SU-DHL-6 (cell line): ENCODE results near the gene HMCN2.

Source experiments
- H2AFZ ChIP-seq: fragments of 200-600 bp; sonication (generic); 2 replicates; pipeline ENCODE4 v1.6.1; 2014; ENCODE audit warnings: low read depth, mild to moderate bottlenecking, moderate library complexity, mixed read lengths, antibody characterized with exemption, low read length; ENCODE audit not compliant: severe bottlenecking
- H3F3A ChIP-seq: fragments of 200-600 bp; shearing (Covaris generic); 2 replicates; pipeline ENCODE4 v1.6.0; 2016; ENCODE audit warnings: antibody characterized with exemption, mild to moderate bottlenecking; ENCODE audit not compliant: insufficient read depth
- H3K27ac ChIP-seq: fragments of 200-600 bp; sonication (generic); 2 replicates; pipeline ENCODE4 v1.5.1; 2016; ENCODE audit warnings: low read depth, mild to moderate bottlenecking, low read length, moderate library complexity, mixed read lengths
- H3K27me3 ChIP-seq: fragments of 200-600 bp; sonication (generic), shearing (Covaris generic); 2 replicates; pipeline ENCODE4 v1.6.0; 2014; ENCODE audit warnings: mild to moderate bottlenecking, low read length
- H3K36me3 ChIP-seq: fragments of 200-600 bp; sonication (generic); 2 replicates; pipeline ENCODE4 v1.6.1; 2014; ENCODE audit warnings: mild to moderate bottlenecking, low read length, mixed read lengths
- H3K4me2 ChIP-seq: fragments of 300-600, 200-600 bp; shearing (Covaris generic), sonication (generic); 2 replicates; pipeline ENCODE4 v1.6.0; 2014; ENCODE audit warnings: low read length, low read depth, mild to moderate bottlenecking; ENCODE audit not compliant: poor library complexity, severe bottlenecking
- H3K4me3 ChIP-seq: fragments of 200-600 bp; sonication (generic); 2 replicates; pipeline ENCODE4 v1.5.1; 2014; ENCODE audit warnings: antibody characterized with exemption, low read length, mild to moderate bottlenecking, mixed read lengths; ENCODE audit not compliant: insufficient read depth, poor library complexity, severe bottlenecking
- H3K79me2 ChIP-seq: fragments of 200-600 bp; sonication (generic); 2 replicates; pipeline ENCODE4 v1.6.1; 2014; ENCODE audit warnings: mild to moderate bottlenecking, low read length, moderate library complexity; ENCODE audit not compliant: insufficient read depth
- H3K9ac ChIP-seq: fragments of 200-600 bp; sonication (generic); 2 replicates; pipeline ENCODE4 v1.7.0; 2014; ENCODE audit warnings: mild to moderate bottlenecking, low read length
- H3K9me2 ChIP-seq: fragments of 200-600 bp; sonication (generic); replicated peaks from 2 replicates; pipeline ENCODE4 v1.6.1; 2014; ENCODE audit warnings: low read length; ENCODE audit not compliant: insufficient read depth
- H3K9me3 ChIP-seq: fragments of 200-600 bp; sonication (generic); 2 replicates; pipeline ENCODE4 v1.6.1; 2014; ENCODE audit warnings: low read length, mixed read lengths; ENCODE audit not compliant: insufficient read depth
- H4K20me1 ChIP-seq: fragments of 200-600 bp; sonication (generic); 2 replicates; pipeline ENCODE4 v1.6.1; 2014; ENCODE audit warnings: low read depth, mild to moderate bottlenecking, antibody characterized with exemption, low read length, moderate library complexity, mixed read lengths
- EZH2phosphoT487 ChIP-seq: fragments of 200-600 bp; sonication (generic), shearing (Covaris generic); conservative IDR thresholded peaks from 2 replicates; pipeline ENCODE4 v1.6.1; 2018; ENCODE audit warnings: mild to moderate bottlenecking, antibody characterized with exemption, low read length, moderate library complexity, mixed read lengths
- TF ChIP-seq, protein P1 (sequence below): fragments of 200-600 bp; sonication (generic); IDR thresholded peaks from one replicate; pipeline ENCODE4 v1.5.1; 2017; ENCODE audit warnings: antibody characterized with exemption, mild to moderate bottlenecking, low read length, moderate library complexity; ENCODE audit not compliant: insufficient read depth, poor library complexity, severe bottlenecking

The HMCN2 gene

DNA sequence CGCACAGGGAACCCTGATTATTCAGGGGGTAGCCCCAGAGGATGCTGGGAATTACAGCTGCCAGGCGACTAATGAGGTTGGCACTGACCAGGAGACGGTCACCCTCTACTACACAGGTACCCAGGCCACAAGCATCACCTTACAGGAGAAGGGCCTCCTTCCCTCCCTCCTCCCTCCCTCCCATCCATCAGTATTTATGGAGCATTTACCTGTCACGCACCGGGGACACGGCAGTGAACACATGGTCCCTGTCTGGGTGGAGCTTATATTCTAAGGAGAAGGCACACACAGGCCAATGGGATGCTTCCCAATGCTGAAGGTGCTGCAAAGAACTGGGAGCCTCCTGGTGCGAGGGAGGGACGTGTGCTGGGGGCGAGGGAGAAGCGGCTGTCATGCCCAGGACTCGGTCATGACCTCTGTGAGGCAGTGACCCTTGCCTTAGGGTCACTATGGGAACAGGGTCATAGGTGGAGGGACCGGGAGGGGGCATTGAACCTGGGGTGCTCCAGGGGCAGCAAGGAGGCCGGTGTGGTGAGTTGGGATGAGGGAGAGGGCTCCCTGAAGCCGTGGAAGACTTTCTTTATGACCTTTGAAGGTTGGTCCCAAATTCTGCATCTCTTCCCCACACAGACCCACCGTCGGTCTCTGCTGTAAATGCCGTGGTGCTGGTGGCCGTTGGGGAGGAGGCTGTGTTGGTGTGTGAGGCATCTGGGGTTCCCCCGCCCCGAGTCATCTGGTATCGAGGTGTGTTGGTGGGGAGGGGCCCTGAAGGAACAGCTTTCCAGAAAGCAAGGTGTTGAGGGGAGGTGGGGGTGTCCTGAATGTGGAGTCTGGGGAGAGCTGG lies 41.5 kb downstream of the HMCN2 start:
- Histone ChIP-seq H3K27ac (no peak overlapping the region), H3F3A (no peaks in the 10 kb centered on the region), H2AFZ (no peak overlapping the region), H3K27me3 (no peaks in the 10 kb centered on the region), H3K9ac (no peak overlapping the region), H3K9me3 (no peaks in the 10 kb centered on the region), H3K9me2 (no peaks in the 10 kb centered on the region), H3K36me3 (no peaks in the 10 kb centered on the region), H3K79me2 (no peaks in the 10 kb centered on the region), H3K4me3 (no peak overlapping the region), H4K20me1 (no peaks in the 10 kb centered on the region), H3K4me2 (no peak overlapping the region)
- TF ChIP-seq, protein P1, sequence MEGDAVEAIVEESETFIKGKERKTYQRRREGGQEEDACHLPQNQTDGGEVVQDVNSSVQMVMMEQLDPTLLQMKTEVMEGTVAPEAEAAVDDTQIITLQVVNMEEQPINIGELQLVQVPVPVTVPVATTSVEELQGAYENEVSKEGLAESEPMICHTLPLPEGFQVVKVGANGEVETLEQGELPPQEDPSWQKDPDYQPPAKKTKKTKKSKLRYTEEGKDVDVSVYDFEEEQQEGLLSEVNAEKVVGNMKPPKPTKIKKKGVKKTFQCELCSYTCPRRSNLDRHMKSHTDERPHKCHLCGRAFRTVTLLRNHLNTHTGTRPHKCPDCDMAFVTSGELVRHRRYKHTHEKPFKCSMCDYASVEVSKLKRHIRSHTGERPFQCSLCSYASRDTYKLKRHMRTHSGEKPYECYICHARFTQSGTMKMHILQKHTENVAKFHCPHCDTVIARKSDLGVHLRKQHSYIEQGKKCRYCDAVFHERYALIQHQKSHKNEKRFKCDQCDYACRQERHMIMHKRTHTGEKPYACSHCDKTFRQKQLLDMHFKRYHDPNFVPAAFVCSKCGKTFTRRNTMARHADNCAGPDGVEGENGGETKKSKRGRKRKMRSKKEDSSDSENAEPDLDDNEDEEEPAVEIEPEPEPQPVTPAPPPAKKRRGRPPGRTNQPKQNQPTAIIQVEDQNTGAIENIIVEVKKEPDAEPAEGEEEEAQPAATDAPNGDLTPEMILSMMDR = no peak
- no peak for TF ChIP-seq EZH2phosphoT487

DNA sequence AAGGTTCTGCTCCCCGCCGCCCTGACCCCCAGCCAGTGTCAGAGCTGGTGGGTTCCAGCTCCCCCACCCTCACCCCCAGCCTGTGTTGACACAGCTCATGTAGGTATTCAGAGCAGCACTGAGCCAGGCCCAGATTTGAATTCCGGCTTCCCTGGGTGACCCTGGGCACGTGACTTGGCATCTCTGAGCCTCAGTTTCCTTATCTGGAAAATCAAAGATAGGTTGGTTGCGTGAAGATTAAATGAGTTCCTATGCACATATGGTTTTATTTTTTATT lies 42.0 kb downstream of the HMCN2 start:
- Histone ChIP-seq H3K9ac (no peak overlapping the region), H4K20me1 (no peaks in the 10 kb centered on the region), H3K9me2 (no peaks in the 10 kb centered on the region), H3K79me2 (no peaks in the 10 kb centered on the region), H3K4me3 (no peak overlapping the region), H3K27ac (no peak overlapping the region), H3K4me2 (no peak overlapping the region), H3K36me3 (no peaks in the 10 kb centered on the region), H3K27me3 (no peaks in the 10 kb centered on the region), H2AFZ (no peak overlapping the region), H3K9me3 (no peaks in the 10 kb centered on the region), H3F3A (no peaks in the 10 kb centered on the region)
- no peak for TF ChIP-seq EZH2phosphoT487
- TF ChIP-seq, protein P1 = no peak

DNA sequence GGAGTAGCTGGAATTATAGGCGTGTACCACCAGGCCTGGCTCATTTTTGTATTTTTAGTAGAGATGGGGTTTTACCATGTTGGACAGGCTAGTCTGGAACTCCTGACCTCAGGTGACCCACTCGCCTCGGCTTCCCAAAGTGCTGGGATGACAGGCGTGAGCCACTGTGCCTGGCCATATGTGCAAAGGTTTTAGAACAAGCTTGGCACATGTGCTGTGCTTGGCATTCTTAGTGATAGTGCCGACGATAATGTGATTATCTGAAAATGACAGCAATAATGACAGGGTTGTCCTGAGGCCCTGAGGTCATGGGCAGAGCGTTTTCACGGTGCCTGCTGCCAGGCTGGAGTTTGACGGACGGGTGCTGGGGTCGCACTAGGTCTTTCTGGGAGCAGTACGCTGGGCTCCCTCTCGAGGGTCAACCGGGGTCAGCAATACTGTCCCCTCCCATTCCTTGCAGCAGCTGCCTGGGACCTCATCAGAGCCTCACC lies 42.6 kb downstream of the HMCN2 start:
- H3K4me2 ChIP-seq = no peak overlapping the region
- H3K79me2 ChIP-seq = no peaks in the 10 kb centered on the region
- H2AFZ ChIP-seq = no peak overlapping the region
- no peaks in the 10 kb centered on the region for H3K27me3 ChIP-seq
- no peaks in the 10 kb centered on the region for H3K9me2 ChIP-seq
- TF ChIP-seq, protein P1 = no peak
- no peaks in the 10 kb centered on the region for H3K36me3 ChIP-seq
- H3K9me3 ChIP-seq = no peaks in the 10 kb centered on the region
- no peak overlapping the region for H3K27ac ChIP-seq
- H3K4me3 ChIP-seq = no peak overlapping the region
- no peaks in the 10 kb centered on the region for H3F3A ChIP-seq
- no peaks in the 10 kb centered on the region for H4K20me1 ChIP-seq
- no peak overlapping the region for H3K9ac ChIP-seq
